ENCODE data around the gene RNASE7.
A peak's percentile ranks its signal among the peaks of the same experiment; 100 is the strongest.
"Not testable (repeated sequence)": the region's sequence is repeated elsewhere in the genome, so short reads cannot be mapped to it uniquely, and the experiment has no call there.

RNASE7 gene

GRCh38 chr14:21041676-21042433 lies at the start of gene RNASE7:
TSS of gene RNASE7 (plus strand) at chr14:21042362. CDS start at chr14:21042993, 631 bp downstream.
- no peak for DNase-seq

GRCh38 chr14:20996521-20996920 lies 45.6 kb upstream of the RNASE7 start:
- DNase-seq, result no peak

GRCh38 chr14:20997115-20997514 lies 45.0 kb upstream of the RNASE7 start:
- DNase-seq, result no peak

GRCh38 chr14:20997564-20997963 lies 44.6 kb upstream of the RNASE7 start:
- no peak for DNase-seq

- DNase-seq, result no peak
Measured at GRCh38 chr14:20998139-20998538, 44.0 kb upstream of the RNASE7 start.

- no peak for DNase-seq
Measured at GRCh38 chr14:20998674-20999366, 43.3 kb upstream of the RNASE7 start, which contains the start of gene SLC39A2. TSS of gene SLC39A2 (plus strand) at chr14:20999293. CDS start at chr14:20999447, 154 bp downstream.

GRCh38 chr14:20999591-20999990 lies 42.6 kb upstream of the RNASE7 start:
- no peak for DNase-seq

- no peak for DNase-seq
Measured at GRCh38 chr14:21001218-21001617, 40.9 kb upstream of the RNASE7 start.

GRCh38 chr14:21003788-21004346 lies 38.3 kb upstream of the RNASE7 start:
- no peak for DNase-seq

- not testable (repeated sequence) for DNase-seq
Measured at GRCh38 chr14:21009721-21010120, 32.4 kb upstream of the RNASE7 start.

- DNase-seq, result no peak
Measured at GRCh38 chr14:21011136-21011535, 31.0 kb upstream of the RNASE7 start.

- DNase-seq, result peak; percentile 82
Measured at GRCh38 chr14:21014761-21015190, 27.4 kb upstream of the RNASE7 start.

GRCh38 chr14:21015312-21015711 lies 26.9 kb upstream of the RNASE7 start:
- no peak for DNase-seq

- no peak for DNase-seq
Measured at GRCh38 chr14:21016413-21017190, 25.6 kb upstream of the RNASE7 start.

- DNase-seq, result no peak
Measured at GRCh38 chr14:21017528-21018245, 24.5 kb upstream of the RNASE7 start.

- DNase-seq, result no peak
Measured at GRCh38 chr14:21018286-21018685, 23.9 kb upstream of the RNASE7 start.

GRCh38 chr14:21018781-21019180 lies 23.4 kb upstream of the RNASE7 start:
- no peak for DNase-seq

- no peak for DNase-seq
Measured at GRCh38 chr14:21019366-21019765, 22.8 kb upstream of the RNASE7 start.

- DNase-seq, result no peak
Measured at GRCh38 chr14:21020977-21021545, 21.1 kb upstream of the RNASE7 start.

- DNase-seq, result no peak
Measured at GRCh38 chr14:21022686-21023085, 19.5 kb upstream of the RNASE7 start.

- DNase-seq, result no peak
Measured at GRCh38 chr14:21023174-21023573, 19.0 kb upstream of the RNASE7 start.

Data from NCI-H345 (cell line).